Stimulated activated CD8-positive, alpha-beta memory T cell treated with anti-CD3 and anti-CD28 coated beads, Interleukin-4, amount 100 ng/mL, for 24 hours (primary cell): ENCODE measurements around the gene MAGI2.
"Not testable (repeated sequence)": the region's sequence is repeated elsewhere in the genome, so short reads cannot be mapped to it uniquely, and the experiment has no call there.

Experiments used
- DNase-seq: peaks from one replicate; pipeline ENCODE4 v3.0.0-alpha.2; 2020; ENCODE audit warnings: low read depth

The MAGI2 gene

DNA sequence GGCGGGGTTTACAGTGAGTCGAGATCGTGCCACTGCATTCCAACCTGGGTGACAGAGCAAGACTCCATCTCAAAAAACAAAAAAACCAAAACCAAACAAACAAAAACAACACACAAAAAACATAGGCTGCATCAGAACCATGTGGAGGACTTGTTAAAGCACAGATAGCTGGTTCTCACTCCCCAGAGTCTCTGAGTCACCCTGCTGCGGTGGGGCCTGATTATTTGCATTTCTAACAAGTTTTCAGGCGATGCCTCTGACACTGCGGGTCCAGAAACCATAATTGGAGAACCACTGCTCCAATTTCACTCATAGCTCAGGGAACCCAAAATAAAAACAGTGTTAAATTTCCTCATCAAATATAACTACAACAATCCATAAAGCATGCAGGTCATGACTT, 816.7 kb downstream of the MAGI2 start:
- DNase-seq, result no peak

GRCh38 chr7:78635026-78635793, 818.3 kb downstream of the MAGI2 start:
- no peak for DNase-seq

GRCh38 chr7:78634093-78634492, 819.4 kb downstream of the MAGI2 start:
- DNase-seq, result no peak

GRCh38 chr7:78620920-78621319, 832.5 kb downstream of the MAGI2 start:
- DNase-seq, result no peak

GRCh38 chr7:78616539-78616938, 836.9 kb downstream of the MAGI2 start:
- DNase-seq, result no peak

DNA sequence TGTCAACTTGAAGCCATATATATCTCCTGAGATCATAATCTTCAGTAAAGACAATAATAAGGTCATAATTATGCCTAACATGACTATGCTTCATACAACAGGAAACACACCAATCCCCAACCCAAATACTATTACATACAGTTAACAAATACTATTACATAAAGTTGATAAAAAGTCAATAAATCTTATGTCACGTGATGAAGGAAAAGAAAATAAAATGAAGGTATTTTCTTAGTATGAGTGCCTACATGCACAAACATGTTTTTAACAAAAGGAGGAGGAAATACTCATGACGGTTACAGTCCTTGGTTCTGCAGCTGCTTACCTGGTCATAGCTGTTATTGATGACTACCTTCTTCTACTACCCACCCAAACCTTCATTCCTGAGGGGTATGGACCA, 844.2 kb downstream of the MAGI2 start:
- DNase-seq, result no peak

DNA sequence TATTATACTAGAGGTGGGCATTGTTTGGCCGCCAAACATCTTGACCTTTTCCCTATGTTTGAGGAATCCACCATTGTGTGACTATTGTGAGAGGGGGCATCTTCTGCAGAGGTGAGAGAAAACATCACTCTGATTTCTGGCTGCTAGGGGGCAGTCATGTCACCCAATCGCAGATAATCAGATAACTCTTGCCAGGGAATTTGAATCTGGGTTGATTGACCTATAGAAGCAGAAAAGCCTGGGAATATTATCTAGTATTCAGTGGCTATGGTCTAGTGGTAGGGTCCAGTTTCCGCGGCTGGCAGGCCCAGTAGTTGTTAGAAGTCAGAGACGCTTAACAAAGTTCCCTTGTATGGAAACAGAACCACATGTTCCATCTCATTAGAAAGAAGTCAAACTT, 846.4 kb downstream of the MAGI2 start:
- no peak for DNase-seq

DNA sequence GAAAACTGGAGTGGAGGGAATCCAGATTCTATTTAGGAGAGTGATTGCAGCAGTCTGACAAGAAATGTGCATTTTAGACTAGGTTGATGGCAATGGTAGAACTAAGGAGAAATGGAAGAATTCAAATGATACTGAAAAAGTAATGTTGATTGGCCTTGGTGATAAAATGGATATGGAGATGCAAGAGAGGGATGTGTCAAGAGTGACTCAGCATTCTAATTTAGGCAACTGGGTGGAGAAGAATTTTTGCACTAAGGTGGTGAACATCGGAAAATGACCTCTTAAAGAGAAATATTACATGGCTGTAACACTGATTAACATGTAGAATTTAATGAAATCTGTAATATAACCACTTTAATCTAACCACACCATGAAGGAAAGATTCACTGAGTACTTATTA, 848.3 kb downstream of the MAGI2 start:
- DNase-seq, result no peak

DNA sequence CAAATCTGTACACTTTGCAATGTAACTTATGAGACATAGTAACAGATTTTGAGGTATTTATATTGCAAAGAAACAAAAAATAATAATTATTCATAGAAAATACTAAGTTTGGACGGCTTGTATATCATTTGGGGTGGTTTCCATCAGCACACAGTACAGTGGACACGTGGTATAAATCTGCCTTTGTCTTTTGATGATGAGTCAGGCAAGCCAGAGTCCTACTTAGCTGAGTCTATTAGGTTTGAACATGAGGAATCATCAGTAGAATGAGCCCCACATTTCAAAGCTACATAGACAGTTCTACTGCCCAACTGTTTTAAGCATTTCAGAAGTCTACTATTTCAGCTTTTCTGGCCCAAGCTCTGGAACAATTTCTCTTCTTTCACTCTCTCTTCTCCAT, 851.7 kb downstream of the MAGI2 start:
- no peak for DNase-seq

DNA sequence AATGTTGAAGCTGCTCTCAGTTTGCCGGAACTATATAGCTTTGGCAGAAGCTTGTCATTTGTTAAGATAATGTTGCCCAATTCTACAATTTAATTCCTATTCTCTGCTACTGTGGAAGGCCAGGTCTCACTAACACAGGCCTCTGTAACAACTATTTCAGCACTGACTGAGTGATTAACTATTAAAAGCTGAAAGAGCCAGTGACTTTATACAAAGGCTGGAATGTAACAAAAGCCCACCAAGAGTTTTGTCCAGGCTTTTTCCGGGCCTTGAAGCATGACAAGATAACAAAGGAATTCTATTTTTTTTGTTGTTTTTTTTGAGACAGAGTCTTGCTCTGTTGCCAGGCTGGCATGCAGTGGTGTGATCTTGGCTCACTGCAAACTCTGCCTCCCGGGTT, 859.3 kb downstream of the MAGI2 start:
- DNase-seq, result no peak

DNA sequence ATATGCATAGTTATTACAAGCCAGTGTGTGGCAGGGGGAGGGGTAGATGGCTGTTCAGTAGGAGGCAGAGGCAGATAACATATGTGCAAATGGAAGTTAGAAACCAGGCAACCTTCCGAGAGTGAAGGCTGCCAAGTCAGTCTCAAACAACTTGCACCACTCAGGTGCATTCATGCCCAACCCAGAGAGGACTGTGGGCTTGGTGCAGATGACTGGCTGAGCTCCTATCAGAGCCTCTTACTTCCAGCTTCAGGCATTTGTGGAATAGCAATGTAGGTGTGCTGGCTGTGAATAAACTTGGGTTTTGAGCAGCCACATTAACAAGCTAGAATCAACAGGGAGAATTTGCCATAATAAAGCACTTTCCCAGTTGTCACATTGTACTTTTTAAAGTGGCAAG, 865.1 kb downstream of the MAGI2 start:
- DNase-seq, result no peak

GRCh38 chr7:78587443-78588044, 865.9 kb downstream of the MAGI2 start:
- DNase-seq, result no peak

- no peak for DNase-seq
These were observed 867.5 kb downstream of the MAGI2 start for GRCh38 chr7:78585980-78586379.

- no peak for DNase-seq
These were observed 874.8 kb downstream of the MAGI2 start for GRCh38 chr7:78578686-78579085.

- not testable (repeated sequence) for DNase-seq
These were observed 876.1 kb downstream of the MAGI2 start for GRCh38 chr7:78577174-78577952.

DNA sequence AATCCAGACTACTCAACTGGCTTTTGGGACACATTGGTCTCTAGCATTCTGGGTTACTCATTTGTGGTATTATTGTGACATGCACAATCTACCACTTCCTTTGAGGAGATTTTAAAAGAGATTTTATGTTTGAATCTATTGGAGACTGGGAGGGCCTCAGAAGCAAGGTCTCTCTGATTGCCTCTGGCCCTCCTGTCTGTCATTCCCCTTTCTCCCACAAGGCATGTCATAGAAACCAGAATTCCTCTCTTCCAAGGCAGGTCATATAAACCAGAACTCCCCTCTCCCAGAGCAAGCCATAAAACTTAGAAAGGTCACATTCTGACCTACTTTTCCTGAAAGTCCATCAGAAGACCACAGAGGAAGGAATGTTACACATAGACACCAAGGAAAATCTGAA, 877.2 kb downstream of the MAGI2 start:
- no peak for DNase-seq

GRCh38 chr7:78571292-78571691, 882.2 kb downstream of the MAGI2 start:
- no peak for DNase-seq

- DNase-seq, result no peak
These were observed 884.8 kb downstream of the MAGI2 start for GRCh38 chr7:78568690-78569089.

GRCh38 chr7:78567836-78568235, 885.6 kb downstream of the MAGI2 start:
- DNase-seq, result no peak

- DNase-seq, result no peak
These were observed 887.7 kb downstream of the MAGI2 start for GRCh38 chr7:78565784-78566183.

GRCh38 chr7:78563191-78563590, 890.3 kb downstream of the MAGI2 start:
- DNase-seq, result no peak

DNA sequence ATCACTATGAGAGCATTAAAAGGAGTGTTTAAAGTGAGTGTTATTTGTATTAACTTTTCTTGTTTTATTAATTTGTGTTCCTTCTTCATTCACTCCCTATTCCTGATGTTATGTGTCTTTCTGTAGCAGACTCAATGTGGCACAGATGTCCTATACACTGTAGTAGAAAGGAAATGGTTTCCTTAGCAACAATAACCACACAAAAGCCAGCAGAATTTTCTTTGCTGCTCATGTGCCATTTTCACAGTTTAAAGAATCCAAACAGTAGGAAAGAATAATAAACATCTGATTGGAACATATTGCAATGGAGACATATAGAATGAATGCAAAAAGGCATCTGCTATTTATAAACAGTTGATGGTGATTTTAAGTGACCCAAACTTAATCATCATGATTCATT, 891.3 kb downstream of the MAGI2 start:
- DNase-seq, result no peak

- DNase-seq, result no peak
These were observed 894.9 kb downstream of the MAGI2 start for GRCh38 chr7:78558566-78558965.
